GM12878 (cell line): ENCODE results near the gene ANAPC4.

Experiments
- CBX3 ChIP-seq: fragments of 200-600 bp; sonication (generic); IDR thresholded peaks from 2 replicates; pipeline ENCODE4 v1.6.1; 2016; ENCODE audit warnings: low read depth, borderline replicate concordance
- CTCF ChIP-seq, 3 experiments: IDR thresholded peaks in 2 of 3; conservative IDR thresholded peaks in 1 of 3; 2 replicates each; pipeline ENCODE4 v1.5.1; 2011; ENCODE audit warnings: low read depth in 3 of 3, low read length in 3 of 3, mild to moderate bottlenecking in 3 of 3, control low read depth in 2 of 3, moderate library complexity in 2 of 3, inconsistent platforms in 1 of 3, mixed read lengths in 1 of 3; ENCODE audit not compliant: control insufficient read depth in 2 of 3, insufficient read depth in 1 of 3; ENCODE audit errors: extremely low read depth in 1 of 3
- EP300 ChIP-seq, 2 experiments: fragments of 150-350 bp in 1 of 2; IDR thresholded peaks; 2 replicates each; pipeline ENCODE4 v1.6.1; 2011 to 2012; ENCODE audit warnings: low read depth in 2 of 2, low read length in 2 of 2, borderline replicate concordance in 1 of 2, improper control_type of control experiment in 1 of 2, inconsistent platforms in 1 of 2; ENCODE audit not compliant: control insufficient read depth in 1 of 2
- EZH2 ChIP-seq: IDR thresholded peaks from 2 replicates; pipeline ENCODE4 v1.6.1; 2012; ENCODE audit warnings: low read depth, mild to moderate bottlenecking, control low read depth, inconsistent platforms, low read length, borderline replicate concordance; ENCODE audit not compliant: control insufficient read depth
- POLR2A ChIP-seq: IDR thresholded peaks from 2 replicates; pipeline ENCODE4 v1.6.1; 2011; ENCODE audit warnings: low read depth, mild to moderate bottlenecking, low read length
- RELA ChIP-seq: fragments of 450-650 bp; IDR thresholded peaks from 2 replicates; pipeline ENCODE4 v1.8.0; 2014; ENCODE audit warnings: borderline replicate concordance; ENCODE audit not compliant: partially characterized antibody
- RFX5 ChIP-seq: IDR thresholded peaks from 2 replicates; pipeline ENCODE4 v1.6.1; 2011; ENCODE audit warnings: low read depth, low read length, improper control_type of control experiment
- YBX1 ChIP-seq: fragments of 450-650 bp; IDR thresholded peaks from 2 replicates; pipeline ENCODE4 v1.6.1; 2016; ENCODE audit warnings: antibody characterized with exemption
- ZNF207 ChIP-seq: fragments of 450-650 bp; IDR thresholded peaks from 2 replicates; pipeline ENCODE4 v1.6.1; 2014; ENCODE audit warnings: antibody characterized with exemption, mild to moderate bottlenecking, borderline replicate concordance
- TF ChIP-seq, protein P1 (sequence below): fragments of 450-650 bp; IDR thresholded peaks from 2 replicates; pipeline ENCODE4 v1.6.1; 2016; ENCODE audit warnings: mild to moderate bottlenecking

DNA sequence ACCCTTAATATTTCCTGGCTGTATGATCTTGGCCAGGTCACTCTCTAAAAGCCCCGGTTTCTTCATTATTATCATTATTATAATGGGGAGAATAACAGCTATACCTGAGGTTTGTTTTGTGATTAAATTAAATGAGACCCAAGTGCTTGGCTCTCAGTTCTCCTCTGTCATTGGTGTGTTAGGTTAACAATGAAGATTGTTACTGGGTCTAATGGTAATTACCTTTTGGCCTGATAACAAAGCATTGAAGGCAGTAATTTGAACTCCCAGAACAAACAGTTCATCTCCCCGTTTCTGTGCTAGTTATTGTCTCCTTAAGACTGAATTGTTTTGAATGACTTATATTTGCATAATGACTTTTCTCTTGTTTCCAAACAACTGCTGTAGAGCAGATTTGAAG lies 6.8 kb upstream of the ANAPC4 start:
- no peak for TF ChIP-seq CTCF (IDR thresholded peaks at IDR 0.05 in 2 of 3, conservative IDR thresholded peaks at IDR 0.05 in 1 of 3; ENCODE audit: control insufficient read depth in 2 of 3, extremely low read depth in 1 of 3, insufficient read depth in 1 of 3, low read depth in 3 of 3, low read length in 3 of 3)
- TF ChIP-seq EZH2: no peak
- no peak for TF ChIP-seq CBX3
- TF ChIP-seq, protein P1, sequence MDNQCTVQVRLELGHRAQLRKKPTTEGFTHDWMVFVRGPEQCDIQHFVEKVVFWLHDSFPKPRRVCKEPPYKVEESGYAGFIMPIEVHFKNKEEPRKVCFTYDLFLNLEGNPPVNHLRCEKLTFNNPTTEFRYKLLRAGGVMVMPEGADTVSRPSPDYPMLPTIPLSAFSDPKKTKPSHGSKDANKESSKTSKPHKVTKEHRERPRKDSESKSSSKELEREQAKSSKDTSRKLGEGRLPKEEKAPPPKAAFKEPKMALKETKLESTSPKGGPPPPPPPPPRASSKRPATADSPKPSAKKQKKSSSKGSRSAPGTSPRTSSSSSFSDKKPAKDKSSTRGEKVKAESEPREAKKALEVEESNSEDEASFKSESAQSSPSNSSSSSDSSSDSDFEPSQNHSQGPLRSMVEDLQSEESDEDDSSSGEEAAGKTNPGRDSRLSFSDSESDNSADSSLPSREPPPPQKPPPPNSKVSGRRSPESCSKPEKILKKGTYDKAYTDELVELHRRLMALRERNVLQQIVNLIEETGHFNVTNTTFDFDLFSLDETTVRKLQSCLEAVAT: no peak
- no peak for TF ChIP-seq RELA
- no peak for TF ChIP-seq RFX5
- TF ChIP-seq EP300 (IDR thresholded peaks at IDR 0.05; ENCODE audit: borderline replicate concordance in 1 of 2, control insufficient read depth in 1 of 2, low read depth in 2 of 2, low read length in 2 of 2): no peak
- no peak for TF ChIP-seq ZNF207
- no peak for TF ChIP-seq POLR2A
- no peak for TF ChIP-seq YBX1
